GM21737 (cell line): ENCODE data around the gene FRAT2.

Experiments
- ATAC-seq: cut with Tn5 transposase; IDR thresholded peaks from one replicate; pipeline ENCODE4 v1.9.1; 2021; ENCODE audit warnings: mild to moderate bottlenecking, moderate library complexity; ENCODE audit not compliant: unreplicated experiment

Gene FRAT2

DNA sequence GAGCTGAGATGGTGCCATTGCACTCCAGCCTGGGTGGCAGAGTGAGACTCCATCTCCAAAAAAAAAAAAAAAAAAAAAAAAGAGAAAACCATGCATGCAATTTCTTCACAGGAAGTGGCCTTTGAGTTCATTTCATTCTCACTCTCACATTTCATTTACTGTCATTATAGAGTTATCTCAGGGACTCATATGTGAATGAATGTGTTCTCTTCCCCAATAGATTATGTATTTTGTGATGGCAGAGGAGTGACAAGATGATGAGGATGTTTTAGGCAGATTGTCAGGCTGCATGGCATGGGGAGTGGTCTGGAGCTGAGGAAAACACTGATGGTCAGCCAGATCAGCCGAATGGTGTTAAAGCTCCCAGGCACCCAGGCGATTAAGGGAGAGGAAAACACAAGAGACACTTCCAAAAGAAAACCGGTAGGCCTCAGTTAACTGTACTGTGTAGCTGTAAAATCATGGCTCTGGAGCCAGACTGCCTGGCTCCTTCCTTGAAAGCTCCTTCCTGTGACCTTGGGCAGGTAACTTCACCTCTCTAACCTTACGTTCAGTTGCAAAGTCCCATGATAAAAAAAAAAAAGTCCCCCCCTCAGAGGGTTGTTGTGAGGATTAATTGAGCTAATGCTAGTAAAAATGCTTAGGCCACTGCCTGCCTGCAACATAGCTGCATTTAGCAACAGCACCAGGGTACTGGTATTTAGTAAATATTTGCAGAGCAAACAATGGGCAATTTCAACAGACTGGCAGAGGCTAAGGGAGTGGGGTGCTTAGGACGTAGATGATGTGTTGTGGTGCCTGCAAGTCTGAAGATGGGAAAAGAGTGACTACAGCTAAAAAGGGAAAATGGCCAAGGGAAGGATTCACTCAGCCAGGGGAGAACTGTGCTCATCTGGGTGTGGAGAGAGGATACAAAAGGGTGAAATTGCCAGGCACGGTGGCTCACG lies 6.9 kb downstream of the FRAT2 start:
- ATAC-seq: no peak

GRCh38 chr10:97325754-97326153 lies 8.8 kb downstream of the FRAT2 start:
- no peak for ATAC-seq

DNA sequence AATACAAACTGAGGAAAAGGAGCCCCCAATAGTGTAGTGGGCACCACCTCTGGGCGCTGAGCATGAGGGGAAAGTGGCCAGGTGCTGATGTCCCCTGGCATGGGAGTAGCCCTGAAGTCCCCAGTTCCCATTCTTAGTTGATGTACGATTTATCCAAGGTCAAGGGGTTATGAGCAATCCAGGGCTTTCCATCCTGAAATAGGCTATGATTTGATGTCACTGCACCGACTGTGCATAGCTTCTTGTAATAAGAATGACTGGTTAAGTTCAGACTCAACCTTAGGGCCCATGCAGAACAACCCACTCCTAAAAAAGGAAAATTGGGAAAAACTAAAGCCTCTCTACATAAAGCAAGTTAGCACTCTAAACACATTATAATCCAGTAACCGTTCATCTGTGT lies 11.0 kb downstream of the FRAT2 start:
- ATAC-seq: no peak

DNA sequence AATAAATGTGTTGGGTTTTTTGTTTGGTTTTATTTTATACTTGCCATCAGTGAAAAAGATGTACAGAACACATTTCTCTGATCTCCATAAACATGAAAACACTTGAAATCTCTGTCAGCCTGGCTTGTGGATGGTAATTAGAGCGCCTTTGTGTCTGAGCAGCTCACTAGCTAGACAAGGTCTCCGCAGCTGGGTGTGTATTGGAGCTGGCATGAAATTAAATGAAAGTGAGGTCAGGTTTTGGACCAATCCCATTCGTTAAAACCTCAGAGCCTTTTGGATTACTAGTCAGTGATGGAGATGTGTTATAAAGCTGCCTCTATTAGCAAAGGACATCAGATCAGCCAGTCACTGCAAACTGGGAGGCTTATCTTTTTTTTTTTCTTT lies 12.7 kb downstream of the FRAT2 start:
- ATAC-seq: no peak

- no peak for ATAC-seq
Observed at GRCh38 chr10:97321032-97321803, 13.3 kb downstream of the FRAT2 start.

DNA sequence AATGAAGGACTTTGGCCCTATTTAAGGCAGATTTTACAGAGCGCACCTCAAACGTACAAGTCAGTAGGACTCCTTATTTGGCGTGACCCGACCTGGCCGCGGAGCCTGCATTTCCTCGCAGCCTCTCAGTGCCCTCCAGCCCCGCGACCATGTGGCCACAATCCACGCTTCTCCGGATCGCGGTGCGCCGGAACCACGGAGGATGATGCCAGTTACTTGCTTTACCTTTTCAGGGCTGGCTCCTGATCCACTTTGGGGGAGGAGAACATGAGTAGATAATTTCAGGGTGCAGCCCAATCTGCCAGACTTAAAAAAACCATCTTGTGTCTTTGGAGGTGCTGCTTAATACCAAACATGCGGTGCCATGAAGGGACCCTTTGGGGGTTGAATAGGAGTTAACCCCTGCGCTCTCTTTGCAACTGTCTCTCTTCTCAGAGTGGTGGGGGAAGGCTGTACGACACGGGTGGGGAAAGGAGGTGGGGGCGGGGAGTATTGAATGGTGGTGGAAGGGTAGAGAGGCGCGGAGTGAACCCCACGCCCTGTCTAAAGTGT lies 14.0 kb downstream of the FRAT2 start:
- no peak for ATAC-seq

GRCh38 chr10:97319671-97320479 lies 14.7 kb downstream of the FRAT2 start:
- ATAC-seq: peak; percentile 26

DNA sequence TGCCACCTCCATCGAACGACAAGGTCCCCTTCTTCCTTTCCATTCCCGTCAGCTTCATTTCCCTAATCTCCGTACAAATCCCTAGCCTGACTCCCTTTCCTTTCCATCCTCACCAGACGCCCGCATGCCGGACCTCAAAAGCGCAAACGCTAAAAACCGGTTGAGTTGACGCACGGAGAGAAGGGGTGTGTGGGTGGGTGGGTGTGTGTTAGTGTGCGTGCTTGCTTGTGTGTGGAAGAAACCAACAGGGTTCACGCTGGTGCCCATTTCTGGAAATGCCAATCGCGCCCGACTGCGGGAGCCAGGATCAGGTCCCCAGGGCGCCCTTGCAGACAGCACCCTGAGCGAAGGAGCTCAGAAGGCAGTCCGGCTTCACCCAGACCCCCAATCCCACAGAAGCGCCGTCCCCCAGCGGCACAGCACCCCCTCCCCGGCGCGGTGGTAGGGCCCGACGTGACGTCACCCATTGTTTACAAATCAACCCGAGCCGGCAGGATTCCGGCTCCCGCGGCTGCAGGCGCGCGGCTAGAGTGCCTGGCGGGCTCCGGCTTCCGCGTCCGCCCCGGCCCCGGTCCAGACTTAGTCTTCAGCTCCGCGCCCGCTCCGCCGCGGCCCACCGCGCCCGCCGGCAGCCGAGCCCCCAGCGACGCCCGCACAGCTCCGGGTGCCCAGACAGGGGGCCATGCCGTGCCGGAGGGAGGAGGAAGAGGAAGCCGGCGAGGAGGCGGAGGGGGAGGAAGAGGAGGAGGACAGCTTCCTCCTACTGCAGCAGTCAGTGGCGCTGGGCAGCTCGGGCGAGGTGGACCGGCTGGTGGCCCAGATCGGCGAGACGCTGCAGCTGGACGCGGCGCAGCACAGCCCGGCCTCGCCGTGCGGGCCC lies 15.5 kb downstream of the FRAT2 start, which contains the start of gene FRAT1:
Gene FRAT1, plus strand, starts transcription at position 500 of the 880 bp plus-strand sequence. Its CDS starts 183 bp downstream, at position 683.
- peak; percentile 73 for ATAC-seq

DNA sequence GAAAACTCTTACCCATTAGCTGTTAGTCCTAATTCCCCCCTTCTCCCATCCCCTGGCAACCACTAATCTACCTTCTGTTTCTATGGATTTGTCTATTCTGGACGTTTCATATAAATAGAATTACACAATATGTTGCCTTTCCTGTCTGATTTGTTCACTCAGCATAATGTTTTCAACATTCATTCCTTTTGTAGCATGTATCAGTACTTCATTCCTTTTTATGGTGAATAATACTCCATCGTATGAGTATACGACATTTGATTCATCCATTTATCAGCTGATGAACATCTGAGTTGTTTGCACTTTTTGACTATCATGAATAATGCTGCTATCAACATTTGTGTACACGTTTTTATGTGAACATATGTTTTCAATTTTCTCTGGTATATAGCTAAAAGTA lies 19.9 kb downstream of the FRAT2 start:
- no peak for ATAC-seq

GRCh38 chr10:97312897-97313296 lies 21.6 kb downstream of the FRAT2 start:
- no peak for ATAC-seq

GRCh38 chr10:97311111-97311626 lies 23.4 kb downstream of the FRAT2 start:
- ATAC-seq: no peak

DNA sequence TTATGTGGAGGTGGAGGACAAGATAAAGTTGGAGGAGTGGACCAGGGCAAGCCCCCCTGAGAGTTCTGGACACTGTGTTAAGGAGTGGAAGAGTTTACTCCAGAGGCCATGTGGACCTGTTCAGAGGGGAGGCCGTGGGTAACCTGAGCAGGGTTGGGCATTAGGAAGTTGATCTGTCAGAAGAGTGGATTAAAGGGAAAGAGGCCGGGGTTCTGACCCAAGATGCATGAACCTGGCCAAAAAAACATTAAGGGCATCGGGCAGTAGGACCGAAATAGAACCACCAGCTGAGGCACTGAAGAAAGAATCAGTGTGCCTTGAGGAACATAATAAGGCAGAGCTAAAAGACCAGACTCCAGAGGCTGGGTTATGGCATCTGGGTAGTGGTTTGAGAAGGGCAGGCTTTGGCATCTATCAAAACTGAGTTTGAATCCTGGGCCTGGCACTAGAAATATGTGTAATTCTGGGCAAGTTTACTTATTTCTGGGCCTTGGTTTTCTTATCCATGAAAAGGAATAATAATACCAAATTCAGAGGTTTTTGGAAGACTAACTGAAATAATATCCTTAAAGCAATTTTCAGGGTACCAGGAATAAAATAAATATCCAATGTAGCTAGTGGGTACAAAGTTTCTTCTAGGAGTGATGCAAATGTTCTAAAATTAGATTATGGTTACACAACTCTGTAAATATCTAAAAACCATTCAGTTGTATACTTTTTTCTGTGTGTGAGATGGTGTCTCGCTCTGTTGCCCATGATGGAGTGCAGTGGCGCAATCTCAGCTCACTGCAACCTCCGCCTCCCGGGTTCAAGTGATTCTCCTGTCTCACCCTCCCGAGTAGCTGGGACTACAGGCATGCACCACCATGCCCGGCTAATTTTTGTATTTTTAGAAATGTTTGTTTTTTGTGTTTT lies 26.4 kb downstream of the FRAT2 start:
- no peak for ATAC-seq

DNA sequence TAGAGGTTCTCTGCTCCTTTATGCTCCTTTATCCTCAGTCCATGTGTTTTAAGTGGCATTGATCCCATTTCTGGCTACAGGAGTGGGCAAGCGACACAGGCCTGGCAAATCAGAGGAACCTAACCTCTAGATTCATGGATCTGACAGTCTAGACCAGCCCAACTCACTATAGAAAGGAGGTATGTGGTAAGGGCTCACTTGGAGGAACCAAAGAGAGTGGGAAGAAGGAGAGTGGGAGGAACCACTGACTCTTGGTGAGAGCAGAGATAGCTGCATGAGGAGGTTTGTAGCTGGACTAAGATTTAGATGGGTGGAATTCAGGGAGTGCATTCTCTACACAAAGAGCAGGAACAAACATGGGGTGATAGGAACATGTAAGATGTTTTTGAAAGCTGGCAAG lies 27.1 kb downstream of the FRAT2 start:
- ATAC-seq: no peak

DNA sequence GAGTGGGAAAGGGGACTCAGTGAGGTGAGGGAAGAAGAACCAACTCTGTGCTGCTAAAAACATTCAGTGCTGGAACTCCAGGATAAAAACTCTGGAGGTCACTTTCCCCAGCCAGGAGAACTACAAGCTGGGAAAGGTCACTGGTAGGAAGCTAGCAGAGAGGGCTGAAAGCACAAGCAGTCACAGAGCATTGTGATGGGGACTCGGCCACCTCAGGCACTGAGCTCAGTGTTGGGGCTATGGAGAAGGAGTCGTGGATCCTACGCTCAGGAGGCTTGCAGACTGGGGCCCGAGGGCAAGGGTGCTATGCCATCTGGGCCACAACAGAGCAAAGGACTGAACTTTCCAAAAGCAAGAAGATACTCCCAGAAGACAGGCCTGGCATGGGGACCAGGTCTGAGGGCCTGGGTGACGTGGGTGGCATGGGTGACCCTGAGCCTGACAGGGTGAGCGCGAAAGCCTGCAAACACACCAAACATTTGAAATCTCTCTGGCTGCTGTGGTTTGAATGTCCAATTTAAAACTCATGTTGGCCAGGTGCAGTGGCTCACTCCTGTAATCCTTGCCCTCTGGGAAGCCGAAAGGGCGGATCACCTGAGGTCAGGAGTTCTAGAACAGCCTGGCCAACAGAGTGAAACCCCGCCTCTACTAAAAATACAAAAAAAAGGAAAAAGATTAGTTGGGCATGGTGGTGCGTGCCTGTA lies 32.3 kb downstream of the FRAT2 start:
- no peak for ATAC-seq

DNA sequence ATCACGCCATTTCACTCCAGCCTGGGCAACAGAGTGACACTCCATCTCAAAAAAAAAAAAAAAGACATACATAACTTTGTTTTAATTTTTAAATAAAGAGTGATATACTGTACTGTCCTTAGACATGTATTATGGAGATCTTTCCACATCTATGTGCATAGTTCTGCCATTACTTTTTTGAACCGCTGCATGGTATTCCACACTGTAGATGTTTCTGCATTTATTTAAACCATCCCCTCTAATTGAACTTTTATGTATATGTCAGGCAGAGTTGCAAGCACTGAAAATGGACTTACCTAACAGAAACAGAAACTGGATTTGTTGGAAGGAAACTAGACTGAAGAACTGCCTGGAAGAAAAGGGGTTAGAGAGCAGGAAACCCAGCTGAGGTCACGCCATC lies 33.5 kb downstream of the FRAT2 start:
- ATAC-seq: no peak

DNA sequence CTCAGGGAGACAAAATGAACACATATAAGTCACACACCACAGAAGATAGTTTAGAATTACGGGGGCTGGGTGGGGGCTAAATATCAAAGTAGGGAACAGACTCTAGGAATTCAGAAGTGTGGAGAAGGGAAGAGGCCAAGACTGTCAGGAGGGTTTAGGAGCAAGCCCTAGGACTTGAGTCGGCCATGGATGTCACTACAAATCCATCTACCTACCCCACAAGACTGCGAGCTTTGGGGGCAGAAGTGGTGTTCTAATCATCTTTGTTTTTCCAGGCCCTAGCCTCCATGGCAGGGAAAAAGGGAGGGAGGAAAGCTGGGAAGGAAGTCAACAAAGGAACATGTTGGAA lies 36.3 kb downstream of the FRAT2 start:
- ATAC-seq: no peak

DNA sequence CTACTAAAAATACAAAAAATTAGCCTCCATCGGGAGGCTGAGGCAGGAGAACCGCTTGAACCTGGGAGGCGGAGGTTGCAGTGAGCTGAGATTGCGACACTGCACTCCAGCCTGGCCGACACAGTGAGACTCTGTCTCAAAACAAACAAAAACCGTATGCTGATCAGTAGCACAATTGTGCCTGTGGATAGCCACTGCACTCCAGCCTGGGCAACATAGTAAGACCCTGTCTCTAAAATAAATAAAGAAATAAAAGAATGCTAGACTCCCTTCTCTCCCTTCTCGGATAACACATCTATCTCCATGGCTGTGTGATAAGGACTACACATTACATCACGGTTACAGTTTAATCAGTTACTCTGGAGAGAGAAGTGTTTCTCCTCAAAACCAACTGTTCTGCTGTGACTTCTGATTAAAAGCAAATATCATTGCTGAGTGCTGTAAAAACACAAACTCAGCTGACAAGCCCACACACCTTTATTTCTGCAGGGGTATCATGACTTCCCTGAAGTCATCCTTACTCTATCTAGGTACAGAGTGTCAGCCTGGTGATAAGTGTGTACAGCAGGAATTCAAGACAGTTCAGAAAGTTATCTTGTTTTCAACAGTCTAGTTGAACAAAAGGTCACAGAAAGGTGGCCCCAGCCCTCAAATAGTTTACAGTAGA lies 36.8 kb downstream of the FRAT2 start:
- ATAC-seq: no peak

- no peak for ATAC-seq
Observed at GRCh38 chr10:97292862-97293198, 41.7 kb downstream of the FRAT2 start.
